Stimulated activated naive CD4-positive, alpha-beta T cell (primary cell): ENCODE measurements around the gene RFPL1.
A peak's percentile ranks its signal among the peaks of the same experiment; 100 is the strongest.

Source experiments
- DNase-seq, 6 experiments: peaks; one replicate each; lab custom pipeline; 2025; lab: John Stamatoyannopoulos, UW

RFPL1 gene

GRCh38 chr22:29443452-29443851, 5.1 kb downstream of the RFPL1 start:
- no peak for DNase-seq

- DNase-seq: no peak
These were observed 5.7 kb downstream of the RFPL1 start for GRCh38 chr22:29443861-29444792.

DNA sequence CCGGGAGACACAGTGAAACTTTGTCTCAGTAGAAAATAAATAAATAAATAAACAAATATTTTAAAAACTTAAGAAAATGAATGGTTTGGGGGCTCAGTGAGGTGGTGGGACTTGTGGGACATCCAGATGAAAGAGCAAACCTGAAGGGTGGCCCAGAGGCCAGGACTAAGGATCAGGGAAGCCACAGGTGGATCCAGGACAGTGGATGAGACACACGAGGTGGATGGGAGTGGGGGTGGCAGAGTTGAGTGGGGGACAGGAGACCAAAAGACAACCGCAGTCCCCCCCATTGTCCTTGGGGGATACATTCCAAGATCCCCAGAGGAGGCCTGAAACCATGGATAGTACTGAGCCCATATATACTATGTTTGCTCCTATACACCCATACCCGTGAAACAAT, 7.1 kb downstream of the RFPL1 start:
- no peak for DNase-seq

- DNase-seq: no peak
These were observed 9.5 kb downstream of the RFPL1 start for GRCh38 chr22:29447906-29448305.

GRCh38 chr22:29449296-29449875, 11.0 kb downstream of the RFPL1 start:
- DNase-seq: no peak

DNA sequence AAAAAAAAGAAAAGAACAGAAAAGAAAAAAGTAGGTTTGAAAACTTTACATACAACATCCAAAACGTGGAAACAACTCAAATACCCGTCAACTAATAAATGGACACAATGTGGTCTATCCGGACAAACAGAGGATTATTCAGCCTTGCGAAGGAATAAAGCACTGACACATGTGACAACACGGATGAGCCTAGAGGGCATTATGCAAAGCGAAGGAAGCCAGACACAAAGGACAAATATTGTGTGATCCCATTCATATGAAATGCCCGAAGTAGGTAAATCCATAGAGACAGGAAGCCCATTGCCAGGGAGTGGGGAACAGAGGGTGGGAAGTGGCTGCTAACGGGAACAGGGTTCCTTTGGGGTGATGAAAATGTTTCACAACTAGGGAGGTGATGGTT, 11.8 kb downstream of the RFPL1 start:
- DNase-seq: no peak

GRCh38 chr22:29451863-29452262, 13.5 kb downstream of the RFPL1 start:
- DNase-seq: no peak

GRCh38 chr22:29454276-29454675, 15.9 kb downstream of the RFPL1 start:
- DNase-seq: no peak

- no peak for DNase-seq
These were observed 17.9 kb downstream of the RFPL1 start for GRCh38 chr22:29456211-29456671.

GRCh38 chr22:29457730-29458129, 19.3 kb downstream of the RFPL1 start:
- peak in 1 of 6 experiments; percentile 2 for DNase-seq

GRCh38 chr22:29458551-29458950, 20.2 kb downstream of the RFPL1 start:
- DNase-seq: no peak

DNA sequence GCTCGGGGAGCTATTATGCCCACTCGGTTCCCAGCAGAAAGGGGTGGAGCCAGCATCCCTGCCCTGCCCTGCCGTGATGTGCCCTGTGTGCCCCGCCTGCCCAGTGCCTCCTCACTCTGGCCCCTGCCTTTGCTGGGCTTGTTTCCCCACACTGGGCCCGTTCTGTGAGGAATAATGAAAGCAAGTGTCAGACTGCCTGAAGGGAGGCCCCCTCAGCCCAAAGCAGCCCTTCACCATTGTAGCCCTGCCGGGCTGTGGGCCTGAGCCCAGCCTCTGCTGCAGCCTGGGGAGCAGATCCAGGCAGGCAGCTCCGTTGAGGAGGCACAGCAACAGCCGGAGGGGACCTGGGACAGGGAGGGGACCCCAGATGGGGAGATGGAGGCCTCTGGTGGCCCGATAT, 21.4 kb downstream of the RFPL1 start:
- no peak for DNase-seq

DNA sequence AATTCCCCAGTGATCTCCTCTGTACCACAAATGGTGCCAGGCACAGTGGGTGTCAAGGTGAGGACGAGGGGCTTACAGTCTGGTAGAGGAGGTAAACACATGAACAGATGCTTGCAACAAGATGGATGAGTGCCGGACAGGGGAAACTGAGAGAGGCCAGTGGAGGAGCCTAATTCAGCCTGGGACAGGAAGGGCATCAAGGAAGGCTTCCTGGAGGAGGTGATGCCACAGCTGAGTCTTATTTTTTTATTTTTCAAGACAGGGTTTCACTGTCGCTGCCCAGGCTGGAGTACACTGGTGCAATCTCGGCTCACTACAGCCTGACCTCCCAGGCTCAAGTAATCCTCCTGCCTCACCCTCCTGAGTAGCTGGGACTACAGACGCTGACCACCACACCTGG, 22.9 kb downstream of the RFPL1 start:
- DNase-seq: no peak

GRCh38 chr22:29463629-29464028, 25.2 kb downstream of the RFPL1 start:
- DNase-seq: no peak

GRCh38 chr22:29464581-29464980, 26.2 kb downstream of the RFPL1 start:
- no peak for DNase-seq

DNA sequence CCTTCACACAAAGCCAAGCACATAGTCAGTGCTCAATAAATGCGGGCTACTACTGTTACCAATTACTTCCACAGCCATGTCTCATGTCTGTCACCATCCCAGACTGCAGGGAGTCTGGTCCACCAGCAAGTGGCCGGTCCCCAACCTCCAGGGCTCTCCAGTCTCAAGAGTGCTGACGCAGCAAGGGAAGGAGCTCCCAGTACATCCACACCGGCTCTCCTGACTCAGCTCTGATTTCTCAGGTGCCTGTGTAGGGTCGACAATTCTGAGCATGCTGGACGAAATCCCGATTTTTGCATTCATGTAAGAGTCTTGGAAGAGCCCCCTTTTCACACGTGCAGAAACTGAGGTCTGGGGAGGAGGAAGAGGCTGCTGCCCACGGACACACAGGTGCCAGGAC, 31.4 kb downstream of the RFPL1 start:
- no peak for DNase-seq

- DNase-seq: peak; percentile 26 to 77 (median 34)
These were observed 31.9 kb downstream of the RFPL1 start for GRCh38 chr22:29470159-29470855.

- no peak for DNase-seq
These were observed 34.6 kb downstream of the RFPL1 start for GRCh38 chr22:29473001-29473400.

DNA sequence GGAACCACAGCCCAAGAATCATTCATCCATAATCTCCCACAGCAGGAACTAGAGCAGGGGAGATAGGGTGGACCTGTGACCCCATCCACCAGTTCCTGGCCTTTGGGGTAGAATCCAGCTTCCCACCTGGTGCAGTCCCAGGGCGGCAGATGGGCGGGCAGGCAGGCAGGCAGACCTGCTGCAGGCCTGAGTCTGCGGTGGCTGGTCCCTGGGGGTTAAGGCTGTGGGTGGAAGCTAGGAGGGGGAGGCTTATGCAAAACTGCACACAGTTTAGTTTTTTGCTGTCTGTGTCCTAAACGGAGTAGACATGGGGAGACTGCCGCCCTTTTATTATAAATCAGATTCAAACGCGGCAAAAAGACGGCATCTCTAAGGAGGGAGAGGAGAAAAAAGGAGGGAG, 37.2 kb downstream of the RFPL1 start:
- no peak for DNase-seq

DNA sequence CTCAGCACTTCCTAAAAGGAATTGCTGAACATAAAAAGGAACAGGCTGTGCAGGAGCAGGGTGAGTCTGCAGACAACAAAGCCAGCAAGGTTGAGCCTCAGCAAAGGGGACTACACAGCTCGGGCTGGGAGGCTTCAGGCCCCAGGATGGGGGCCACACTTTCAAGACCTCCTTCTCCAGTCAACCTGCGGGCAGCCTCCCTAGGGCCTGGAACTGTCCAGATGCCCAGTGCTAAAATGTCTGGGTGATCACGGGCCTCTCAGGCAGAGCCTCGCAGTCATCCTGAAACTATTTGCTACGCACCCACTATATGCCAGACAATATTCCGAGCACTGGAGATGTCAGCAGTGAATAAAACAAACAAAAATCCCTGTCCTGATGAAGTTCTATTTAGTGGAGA, 37.7 kb downstream of the RFPL1 start:
- DNase-seq: no peak

DNA sequence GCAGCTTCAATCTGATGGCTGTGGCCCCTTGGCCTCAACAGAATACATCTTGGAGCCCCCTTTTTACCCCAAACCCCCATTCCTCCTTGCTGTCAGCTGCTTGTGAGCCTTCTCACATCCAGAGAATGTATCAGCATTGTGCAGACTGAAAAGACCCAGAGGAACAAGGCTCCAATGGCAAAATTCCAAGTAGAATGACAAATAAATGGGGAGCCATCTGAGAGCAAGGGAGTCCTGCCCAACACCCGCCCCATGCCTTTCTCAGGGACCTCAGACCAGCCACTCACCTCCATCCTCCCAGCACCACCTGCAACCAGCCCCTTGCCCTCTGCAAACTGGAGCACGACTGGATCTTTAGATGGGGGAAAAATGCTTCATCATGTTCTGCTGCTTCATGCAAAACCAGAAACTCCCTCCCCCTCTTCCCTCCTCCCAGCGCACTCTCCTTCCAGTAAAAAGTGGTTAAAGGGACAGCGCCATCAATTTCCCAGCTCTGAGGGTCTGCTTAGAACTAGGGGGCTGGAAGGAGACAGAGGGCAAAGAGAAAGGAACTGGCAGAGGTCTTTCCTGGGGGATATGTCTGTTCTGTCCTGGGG, 39.4 kb downstream of the RFPL1 start:
- DNase-seq: no peak
